Activated CD4-positive, alpha-beta T cell treated with anti-CD3 and anti-CD28 coated beads for 36 hours (primary cell): ENCODE data around the gene SLC35F1. TPM values are rescaled to one million over a fixed set of nuclear protein-coding genes. Genes with fewer than 3 reads are reported as not detected.
"Not testable (repeated sequence)": the region's sequence is repeated elsewhere in the genome, so short reads cannot be mapped to it uniquely, and the experiment has no call there.

ENCODE experiments used
- ATAC-seq: fragments of 200-7000 bp; cut with Tn5 transposase; one replicate; pipeline ENCODE4 v1.10.0; 2021; ENCODE audit warnings: mild to moderate bottlenecking, moderate library complexity
- CTCF ChIA-PET: fragments of 350-600 bp; sonication (Branson Sonifier 250); formaldehyde crosslinking; loops from one replicate; lab custom pipeline; 2021; ENCODE audit warnings: antibody characterized with exemption; lab: Charles Lee
- POLR2A ChIA-PET: fragments of 350-600 bp; sonication (Branson Sonifier 250); formaldehyde crosslinking; loops from one replicate; lab custom pipeline; 2021; ENCODE audit warnings: antibody characterized with exemption, inconsistent platforms; lab: Charles Lee
- DNase-seq: peaks from one replicate; pipeline ENCODE4 v3.0.0-alpha.2; 2020
- H3K27ac Mint-ChIP-seq: one replicate; pipeline ENCODE4 v1.8.0; 2021; ENCODE audit warnings: mixed read lengths
- H3K27me3 Mint-ChIP-seq: one replicate; pipeline ENCODE4 v1.8.0; 2021; ENCODE audit warnings: mixed read lengths
- H3K36me3 Mint-ChIP-seq: one replicate; pipeline ENCODE4 v1.8.0; 2021; ENCODE audit warnings: low read depth, mixed read lengths
- H3K4me1 Mint-ChIP-seq: one replicate; pipeline ENCODE4 v1.8.0; 2021; ENCODE audit warnings: mixed read lengths
- H3K4me3 Mint-ChIP-seq: one replicate; pipeline ENCODE4 v1.8.0; 2021; ENCODE audit warnings: mild to moderate bottlenecking, moderate library complexity, mixed read lengths
- H3K9me3 Mint-ChIP-seq: one replicate; pipeline ENCODE4 v1.8.0; 2021; ENCODE audit warnings: low read depth, mixed read lengths
- intact Hi-C, 2 experiments: fragments of 100-400 bp; cut with DNase I in 1 of 2; cut with micrococcal nuclease in 1 of 2; formaldehyde crosslinking; loops; one replicate each; pipeline versions ENCODE4 v1.14.2 to v1.15.1; 2022 to 2024; cut with DNase I, micrococcal nuclease
- total RNA-seq, 2 experiments: library from RNA; stranded (reverse); gene quantifications; one replicate each; pipeline ENCODE4 v1.2.3, GENCODE V29; 2021

Gene SLC35F1
- total RNA-seq, 2 experiments from 2014 or later = 0.18 to 0.23 TPM

DNA sequence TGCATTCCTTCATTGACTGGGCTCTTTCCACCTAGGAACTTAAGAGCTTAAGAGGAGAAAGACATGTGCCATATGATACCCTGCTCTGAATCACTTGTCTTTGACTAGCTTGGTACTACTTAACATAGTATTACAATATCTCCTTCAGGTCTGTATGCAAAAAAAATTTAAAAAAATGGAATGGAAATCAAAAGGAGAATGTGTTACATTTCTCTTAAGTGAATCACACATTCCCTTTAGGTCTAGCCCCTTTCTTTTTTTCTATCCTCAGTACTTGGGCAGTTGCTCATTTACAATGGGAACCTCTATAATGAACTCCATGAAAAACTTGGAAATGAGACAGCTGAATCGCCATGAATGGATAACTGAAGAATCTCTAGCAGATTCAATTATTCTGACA is 53.8 kb downstream of the SLC35F1 start:
- H3K36me3 Mint-ChIP-seq = no peaks in the 10 kb centered on the region
- intact Hi-C loops = no loop called here
- CTCF ChIA-PET = interaction anchor here (1.3 kb wide), 2 partner anchors 9 to 32 kb away, joined by 3 to 4 read pairs; no protein-coding TSS in a partner anchor
- no peak overlapping the region for H3K27ac Mint-ChIP-seq
- POLR2A ChIA-PET = no interaction called here
- DNase-seq (no peak), ATAC-seq (no peak)
- no peaks in the 10 kb centered on the region for H3K4me1 Mint-ChIP-seq
- peaks cover 4% of the 10 kb centered on the region for H3K9me3 Mint-ChIP-seq
- H3K27me3 Mint-ChIP-seq = peaks cover 6% of the 10 kb centered on the region
- H3K4me3 Mint-ChIP-seq = no peak overlapping the region

DNA sequence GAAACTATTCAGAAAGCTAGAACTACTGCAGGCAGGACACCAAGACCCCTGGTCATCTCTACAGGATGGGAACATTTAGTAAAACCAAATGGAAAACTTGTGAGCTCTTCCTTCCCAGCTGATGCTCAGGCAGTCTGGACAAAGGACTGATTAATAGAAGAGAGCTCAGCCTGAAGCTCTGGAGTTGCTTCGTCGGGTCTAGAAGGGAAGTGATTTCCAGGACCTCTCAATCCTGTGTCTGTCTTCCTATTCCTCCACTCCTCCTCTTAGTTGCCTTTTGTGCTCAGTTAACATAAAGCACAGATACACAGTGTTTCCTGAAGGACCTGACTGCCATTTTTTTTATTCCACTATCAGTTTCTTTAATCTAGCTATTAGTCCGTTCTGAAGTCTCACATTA is 54.2 kb downstream of the SLC35F1 start:
- DNase-seq (no peak), ATAC-seq (no peak)
- Mint-ChIP-seq H3K9me3 (peaks cover 4% of the 10 kb centered on the region), H3K36me3 (no peaks in the 10 kb centered on the region), H3K27ac (no peak overlapping the region), H3K4me1 (no peaks in the 10 kb centered on the region), H3K27me3 (peaks cover 6% of the 10 kb centered on the region), H3K4me3 (no peak overlapping the region)
- ChIA-PET CTCF (interaction anchor here (1.3 kb wide), 1 partner anchor 31 kb away, joined by 4 read pairs; no protein-coding TSS in a partner anchor), POLR2A (no interaction called here)
- intact Hi-C loops = no loop called here

DNA sequence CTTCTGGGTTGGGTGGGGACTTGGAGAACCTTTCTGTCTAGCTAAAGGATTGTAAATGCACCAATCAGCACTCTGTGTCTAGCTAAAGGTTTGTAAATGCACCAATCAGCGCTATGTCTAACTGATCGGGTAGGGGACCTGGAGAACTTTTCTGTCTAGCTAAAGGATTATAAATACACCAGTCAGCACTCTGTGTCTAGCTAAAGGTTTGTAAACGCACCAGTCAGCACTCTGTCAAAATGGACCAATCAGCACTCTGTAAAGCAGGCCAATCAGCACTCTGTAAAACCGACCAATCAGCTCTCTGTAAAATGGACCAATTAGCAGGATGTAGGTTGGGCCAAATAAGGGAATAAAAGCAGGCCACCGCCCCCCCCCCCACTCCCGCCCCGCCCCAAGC is 58.7 kb downstream of the SLC35F1 start:
- POLR2A ChIA-PET, H3K36me3 Mint-ChIP-seq, DNase-seq, H3K27me3 Mint-ChIP-seq, H3K9me3 Mint-ChIP-seq, intact Hi-C loops, H3K4me3 Mint-ChIP-seq, H3K4me1 Mint-ChIP-seq, H3K27ac Mint-ChIP-seq, ATAC-seq: not testable (repeated sequence)
- CTCF ChIA-PET = interaction anchor here (1.3 to 1.4 kb wide), 2 partner anchors 10 to 12 kb away, joined by 4 to 8 read pairs; no protein-coding TSS in a partner anchor

DNA sequence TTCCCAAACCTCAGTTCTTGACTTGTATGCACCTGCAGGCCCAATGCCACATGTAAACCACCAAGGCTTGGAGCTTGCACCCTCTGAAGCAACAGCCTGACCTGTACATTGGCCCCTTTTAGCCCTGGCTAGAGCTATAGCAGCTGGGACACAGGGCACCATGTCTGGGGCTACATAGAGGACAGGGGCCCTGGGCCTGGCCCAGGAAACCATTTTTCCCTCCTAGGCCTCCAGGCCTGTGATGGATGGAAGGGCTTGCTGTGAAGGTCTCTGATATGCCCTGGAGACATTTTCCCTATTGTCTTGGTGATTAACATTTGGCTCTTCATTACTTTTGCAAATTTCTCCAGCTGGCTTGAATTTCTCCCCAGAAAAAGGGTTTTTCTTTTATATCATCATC is 64.6 kb downstream of the SLC35F1 start:
- Mint-ChIP-seq H3K4me3 (no peak overlapping the region), H3K9me3 (peaks cover 9% of the 10 kb centered on the region), H3K36me3 (no peaks in the 10 kb centered on the region), H3K27ac (no peak overlapping the region), H3K27me3 (peaks cover 5% of the 10 kb centered on the region), H3K4me1 (no peaks in the 10 kb centered on the region)
- intact Hi-C loops = loop anchor here (10.0 kb wide), 2 partner anchors 583 to 627 kb away; no protein-coding TSS in a partner anchor
- DNase-seq = no peak
- ChIA-PET POLR2A (no interaction called here), CTCF (no interaction called here)
- ATAC-seq = no peak

DNA sequence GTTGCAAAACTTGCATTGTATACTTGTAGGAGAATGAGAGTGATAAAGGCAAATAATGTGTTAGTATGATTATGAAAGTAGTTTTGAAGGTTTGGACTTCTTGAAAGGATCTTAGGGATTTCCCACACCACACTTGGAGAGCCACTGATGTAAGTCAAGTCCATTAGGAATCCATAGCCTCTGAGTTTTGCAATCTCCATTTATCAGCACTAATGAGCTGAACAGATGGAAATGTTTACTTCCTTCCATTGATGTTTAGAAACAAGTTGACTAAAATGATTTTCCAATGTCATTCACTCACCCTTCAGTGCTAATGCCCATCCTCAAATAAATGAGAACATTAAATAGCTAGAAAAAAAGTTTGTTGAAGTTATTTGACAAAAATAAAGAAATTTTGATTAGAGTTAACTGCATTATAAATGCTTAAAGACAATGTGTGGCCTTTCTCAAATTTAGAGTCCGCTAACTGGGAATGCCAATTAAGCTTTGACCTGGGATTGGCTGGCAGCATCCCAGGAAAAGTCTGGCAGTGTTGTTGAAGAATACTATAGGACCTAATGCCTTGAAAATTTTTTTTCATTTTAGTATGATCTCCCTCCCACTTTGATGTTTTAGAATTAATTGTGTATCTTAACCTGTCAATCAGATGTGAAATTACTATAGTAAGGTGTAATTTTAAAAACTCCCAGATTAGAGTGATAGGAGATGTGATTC is 68.0 kb downstream of the SLC35F1 start:
- Mint-ChIP-seq H3K4me3 (no peak overlapping the region), H3K4me1 (no peaks in the 10 kb centered on the region), H3K27ac (no peak overlapping the region), H3K27me3 (peaks cover 10% of the 10 kb centered on the region), H3K9me3 (peaks cover 9% of the 10 kb centered on the region), H3K36me3 (no peaks in the 10 kb centered on the region)
- ATAC-seq (no peak), DNase-seq (no peak)
- ChIA-PET POLR2A (interaction anchor here (0.7 kb wide), 1 partner anchor 12 kb away, joined by 3 read pairs; no protein-coding TSS in a partner anchor), CTCF (interaction anchor here (0.6 to 2.5 kb wide), 9 partner anchors 9 to 571 kb away, joined by 3 to 8 read pairs (median 4); no protein-coding TSS in a partner anchor)
- intact Hi-C loops = loop anchor here (5.0 to 10.0 kb wide), 4 partner anchors 287 to 642 kb away; no protein-coding TSS in a partner anchor

DNA sequence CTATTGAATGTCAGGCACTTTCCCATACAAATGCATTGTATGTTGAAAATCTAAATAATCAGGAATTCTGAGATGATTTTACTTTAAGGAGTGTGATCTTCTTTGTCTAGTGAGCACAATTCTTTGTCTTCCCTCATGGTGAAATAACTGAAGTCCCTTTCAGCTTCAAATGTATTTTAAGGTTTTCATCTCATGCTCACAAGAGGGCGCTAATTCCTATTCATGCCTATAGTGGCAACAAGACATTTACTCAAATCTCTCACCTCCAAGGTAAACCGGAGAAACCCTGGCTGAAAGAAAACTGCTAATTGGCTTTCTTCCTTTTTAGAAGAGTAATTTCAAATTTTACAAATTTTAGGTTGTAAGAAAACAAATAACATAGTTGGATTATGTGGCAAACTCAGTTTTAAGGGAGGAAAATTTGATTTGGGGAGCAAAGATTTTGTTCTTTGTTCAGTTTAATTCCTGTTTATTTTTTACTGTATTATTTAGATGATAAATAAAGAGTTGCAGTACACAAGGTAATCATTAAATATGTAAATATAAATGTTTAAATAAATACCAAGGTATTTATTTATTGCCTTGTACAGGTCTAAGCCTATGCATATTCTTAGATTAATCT is 69.1 kb downstream of the SLC35F1 start:
- ChIA-PET POLR2A (no interaction called here), CTCF (interaction anchor here (0.6 to 2.5 kb wide), 10 partner anchors 9 to 570 kb away, joined by 3 to 8 read pairs (median 3); no protein-coding TSS in a partner anchor)
- Mint-ChIP-seq H3K27me3 (peaks cover 14% of the 10 kb centered on the region), H3K4me3 (no peak overlapping the region), H3K9me3 (peaks cover 9% of the 10 kb centered on the region), H3K27ac (no peak overlapping the region), H3K4me1 (no peaks in the 10 kb centered on the region), H3K36me3 (no peaks in the 10 kb centered on the region)
- DNase-seq (no peak), ATAC-seq (no peak)
- intact Hi-C loops = loop anchor here (1.0 to 10.0 kb wide), 5 partner anchors 286 to 641 kb away; no protein-coding TSS in a partner anchor

DNA sequence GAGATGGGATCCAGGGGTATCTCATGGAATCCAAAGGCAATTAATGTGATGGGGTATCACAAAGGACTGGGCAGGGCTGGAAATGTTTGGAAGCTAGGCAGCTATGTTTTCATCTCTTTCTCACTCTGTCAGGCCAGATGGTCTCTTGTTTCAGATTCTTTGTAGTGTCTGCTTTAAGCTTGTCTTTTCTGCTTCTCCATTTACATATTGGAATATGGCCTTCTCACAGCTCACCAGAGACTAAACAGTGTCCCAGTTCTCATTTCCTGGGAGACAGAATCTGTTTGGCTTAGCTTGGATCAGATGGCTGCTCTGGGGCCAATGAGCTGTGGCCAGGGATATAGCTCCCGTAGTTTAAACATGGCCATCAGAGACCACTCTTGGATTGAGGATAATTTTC is 78.9 kb downstream of the SLC35F1 start:
- DNase-seq (no peak), ATAC-seq (no peak)
- H3K36me3 Mint-ChIP-seq = no peaks in the 10 kb centered on the region
- no peak overlapping the region for H3K27ac Mint-ChIP-seq
- H3K9me3 Mint-ChIP-seq = no peaks in the 10 kb centered on the region
- CTCF ChIA-PET = interaction anchor here (1.8 kb wide), 1 partner anchor 12 kb away, joined by 7 read pairs; no protein-coding TSS in a partner anchor
- H3K27me3 Mint-ChIP-seq = peaks cover 10% of the 10 kb centered on the region
- no peaks in the 10 kb centered on the region for H3K4me1 Mint-ChIP-seq
- intact Hi-C loops = no loop called here
- POLR2A ChIA-PET = no interaction called here
- no peak overlapping the region for H3K4me3 Mint-ChIP-seq

DNA sequence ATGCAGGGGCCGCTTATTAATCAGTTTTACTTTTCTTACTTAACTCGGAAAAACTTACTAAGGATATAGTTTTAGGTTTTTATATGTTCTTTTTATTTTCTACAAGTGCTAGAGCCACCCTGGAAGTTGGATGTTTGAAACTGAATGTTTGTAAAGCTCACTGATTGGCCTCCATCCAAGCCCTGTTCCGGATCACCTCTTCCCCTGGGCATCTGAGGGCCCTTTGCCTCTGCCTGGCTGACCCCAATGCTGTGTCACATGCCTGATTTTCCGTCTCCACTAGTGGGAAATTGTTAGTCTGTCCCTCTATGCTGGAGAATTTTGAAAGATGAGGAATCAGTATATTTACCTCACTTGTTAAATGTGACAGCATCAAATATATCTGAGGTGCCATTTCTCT is 79.3 kb downstream of the SLC35F1 start:
- DNase-seq (no peak), ATAC-seq (no peak)
- Mint-ChIP-seq H3K36me3 (no peaks in the 10 kb centered on the region), H3K4me3 (no peak overlapping the region), H3K27me3 (peaks cover 7% of the 10 kb centered on the region), H3K27ac (no peak overlapping the region), H3K4me1 (no peaks in the 10 kb centered on the region), H3K9me3 (no peaks in the 10 kb centered on the region)
- CTCF ChIA-PET = interaction anchor here (0.7 kb wide), 1 partner anchor 9 kb away, joined by 3 read pairs; no protein-coding TSS in a partner anchor
- intact Hi-C loops = no loop called here
- POLR2A ChIA-PET = no interaction called here

DNA sequence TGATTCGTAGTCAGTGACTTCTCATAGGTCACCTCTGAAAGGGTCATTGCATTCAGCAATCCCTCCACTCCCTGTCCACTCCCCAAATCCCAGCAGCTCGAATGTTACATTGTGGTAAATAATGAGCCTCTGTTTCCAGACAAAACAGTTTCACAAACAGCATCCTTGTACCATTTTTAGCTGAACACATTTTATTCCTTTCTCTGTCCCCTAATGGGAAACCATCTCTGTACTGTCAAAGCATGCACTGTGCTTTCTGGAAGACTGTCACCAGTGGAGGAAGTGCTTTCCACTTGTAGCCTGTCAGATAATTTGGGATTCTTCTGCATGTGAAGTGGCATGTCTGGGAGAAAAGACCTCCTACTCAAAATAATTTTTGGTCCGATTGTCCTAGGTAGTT is 82.0 kb downstream of the SLC35F1 start:
- CTCF ChIA-PET = interaction anchor here (1.6 kb wide), 1 partner anchor 19 kb away, joined by 3 read pairs; no protein-coding TSS in a partner anchor
- no peak overlapping the region for H3K4me3 Mint-ChIP-seq
- H3K27me3 Mint-ChIP-seq = peaks cover 12% of the 10 kb centered on the region

DNA sequence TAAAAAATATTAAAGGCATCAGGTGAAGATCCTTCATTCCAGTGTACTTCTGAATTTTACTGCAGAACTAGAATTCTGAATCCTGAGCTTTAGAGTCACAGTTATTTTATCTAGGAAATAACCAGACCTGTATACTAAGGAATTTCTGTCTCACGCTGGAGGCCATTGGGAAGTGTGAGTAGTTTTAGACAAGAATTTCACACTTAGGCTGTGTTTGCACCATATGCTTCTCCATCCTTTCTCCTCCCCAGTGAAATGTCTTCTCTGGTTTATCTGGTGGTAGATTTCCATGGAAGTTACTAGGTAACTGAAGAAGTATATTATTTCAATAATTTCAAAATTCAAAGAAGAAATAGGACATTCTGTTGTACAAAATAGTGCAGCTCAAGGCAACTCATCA is 83.1 kb downstream of the SLC35F1 start:
- intact Hi-C loops = no loop called here
- ChIA-PET CTCF (interaction anchor here (1.3 to 1.6 kb wide), 2 partner anchors 15 to 20 kb away, joined by 3 to 4 read pairs; no protein-coding TSS in a partner anchor), POLR2A (no interaction called here)
- Mint-ChIP-seq H3K27ac (no peak overlapping the region), H3K36me3 (no peaks in the 10 kb centered on the region), H3K4me3 (no peak overlapping the region), H3K9me3 (no peaks in the 10 kb centered on the region), H3K4me1 (no peaks in the 10 kb centered on the region), H3K27me3 (peaks cover 12% of the 10 kb centered on the region)
- no peak for ATAC-seq
- no peak for DNase-seq

More for the DNA sequence above, 82.0 kb downstream of the SLC35F1 start:
- POLR2A ChIA-PET = no interaction called here
- H3K4me1 Mint-ChIP-seq = no peaks in the 10 kb centered on the region
- intact Hi-C loops = no loop called here
- no peaks in the 10 kb centered on the region for H3K9me3 Mint-ChIP-seq
- no peak for DNase-seq
- no peak for ATAC-seq
- no peak overlapping the region for H3K27ac Mint-ChIP-seq
- H3K36me3 Mint-ChIP-seq = no peaks in the 10 kb centered on the region

DNA sequence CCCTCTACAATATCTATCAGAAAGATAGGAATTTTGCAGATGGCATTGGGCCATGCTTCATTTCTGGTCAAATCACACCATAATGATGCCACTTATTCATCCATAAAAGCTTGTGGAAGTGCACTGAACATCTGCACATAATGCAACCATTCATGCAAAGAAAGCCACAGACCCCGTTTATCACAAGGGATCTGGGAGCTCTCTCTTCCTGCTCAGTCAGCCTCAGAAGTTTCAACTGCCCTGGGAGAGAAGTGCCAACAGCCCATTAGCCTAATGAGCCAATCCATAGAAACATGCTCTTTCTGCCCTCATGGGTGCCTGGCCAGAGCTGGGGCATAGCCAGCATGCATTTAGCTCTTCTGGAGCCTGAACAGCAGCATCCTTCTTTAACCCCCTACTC is 85.8 kb downstream of the SLC35F1 start:
- ATAC-seq (no peak), DNase-seq (no peak)
- Mint-ChIP-seq H3K4me3 (no peak overlapping the region), H3K27me3 (peaks cover 7% of the 10 kb centered on the region), H3K4me1 (no peaks in the 10 kb centered on the region), H3K9me3 (no peaks in the 10 kb centered on the region), H3K36me3 (no peaks in the 10 kb centered on the region), H3K27ac (no peak overlapping the region)
- ChIA-PET CTCF (interaction anchor here (1.8 kb wide), 1 partner anchor 32 kb away, joined by 4 read pairs; no protein-coding TSS in a partner anchor), POLR2A (no interaction called here)
- intact Hi-C loops = no loop called here
